ENCODE results near the gene PHC2.

PHC2 gene

DNA sequence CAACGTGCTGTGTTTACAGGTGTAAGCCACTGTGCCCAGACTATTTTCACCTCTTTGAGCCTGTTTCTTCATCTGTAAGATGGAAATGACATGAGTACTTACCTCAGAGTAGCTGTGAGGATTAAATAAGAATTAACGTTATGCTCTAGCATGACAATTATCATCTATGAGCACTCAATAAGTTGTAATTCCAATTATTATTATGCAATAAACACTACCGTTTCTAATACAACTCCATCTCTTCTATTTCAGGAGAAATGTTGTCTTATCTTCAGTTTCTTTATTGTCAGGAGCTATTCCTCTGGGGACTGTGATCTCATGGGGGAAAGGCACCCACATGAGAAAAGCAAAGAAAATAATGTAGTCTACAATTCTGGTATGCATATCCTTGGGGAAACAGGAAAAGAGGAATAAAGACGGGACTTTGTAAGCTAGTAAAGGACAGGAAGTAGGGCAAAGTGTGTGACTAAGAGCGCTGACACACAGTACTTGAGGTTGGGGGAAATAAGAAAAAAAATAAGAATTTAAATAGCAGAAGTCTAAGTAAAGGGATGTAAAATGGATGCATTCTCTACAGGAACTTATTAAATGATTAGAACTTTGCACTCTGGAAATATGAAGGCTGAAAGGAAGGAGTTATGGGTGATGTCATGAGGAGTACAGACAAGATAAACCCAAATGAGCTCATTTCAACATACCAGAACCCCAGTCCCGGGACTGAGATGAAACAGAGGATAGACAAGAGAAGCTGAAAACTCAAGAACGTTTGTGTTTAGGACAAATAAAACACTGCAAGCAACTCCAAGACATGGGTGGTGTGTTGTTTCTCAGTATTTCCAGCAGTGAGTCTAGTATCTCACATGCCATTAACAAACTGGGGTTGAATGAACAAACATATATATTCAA is 9.8 kb downstream of the PHC2 start:
- DNase-seq (ENCODE audit: low spot score), result no peak

DNA sequence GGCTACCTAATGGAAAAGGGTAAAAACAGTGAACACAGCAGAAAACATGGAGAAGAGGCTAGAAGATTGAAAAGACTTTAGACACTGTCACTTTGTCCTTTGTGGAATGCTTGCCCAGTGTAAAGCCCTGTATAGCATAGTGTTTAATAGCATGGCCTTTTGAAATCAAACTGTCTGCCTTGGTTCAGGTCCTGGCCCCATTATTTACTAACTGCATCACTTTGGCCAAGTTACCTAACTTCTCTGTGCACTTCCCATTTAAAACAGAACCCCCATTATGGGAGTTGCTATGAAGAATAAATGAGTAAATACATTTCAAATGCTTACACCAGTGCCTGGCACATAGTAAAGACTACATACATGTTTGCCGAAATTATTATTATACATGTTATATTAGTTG is 12.1 kb downstream of the PHC2 start:
- no peak for DNase-seq (ENCODE audit: low spot score)

DNA sequence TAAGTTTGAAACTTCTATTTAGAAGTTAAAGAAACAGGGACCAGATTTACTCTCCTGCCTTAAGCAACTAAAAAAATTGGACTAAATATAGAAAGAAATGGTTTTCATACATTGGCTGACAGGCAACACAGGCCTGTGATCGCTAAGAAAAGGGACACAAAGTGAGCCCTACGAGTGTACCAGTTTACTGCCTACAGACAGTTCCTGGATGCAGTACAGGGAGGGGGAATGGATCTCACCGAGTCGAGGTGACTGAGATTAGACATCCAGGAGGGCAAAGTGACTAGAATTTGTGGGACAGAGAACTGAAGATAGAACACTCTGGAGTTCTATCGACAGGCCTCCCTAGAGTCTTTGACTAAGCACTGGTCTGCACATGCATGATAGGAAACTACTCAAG is 16.0 kb downstream of the PHC2 start:
- no peak for DNase-seq (ENCODE audit: low spot score)

DNA sequence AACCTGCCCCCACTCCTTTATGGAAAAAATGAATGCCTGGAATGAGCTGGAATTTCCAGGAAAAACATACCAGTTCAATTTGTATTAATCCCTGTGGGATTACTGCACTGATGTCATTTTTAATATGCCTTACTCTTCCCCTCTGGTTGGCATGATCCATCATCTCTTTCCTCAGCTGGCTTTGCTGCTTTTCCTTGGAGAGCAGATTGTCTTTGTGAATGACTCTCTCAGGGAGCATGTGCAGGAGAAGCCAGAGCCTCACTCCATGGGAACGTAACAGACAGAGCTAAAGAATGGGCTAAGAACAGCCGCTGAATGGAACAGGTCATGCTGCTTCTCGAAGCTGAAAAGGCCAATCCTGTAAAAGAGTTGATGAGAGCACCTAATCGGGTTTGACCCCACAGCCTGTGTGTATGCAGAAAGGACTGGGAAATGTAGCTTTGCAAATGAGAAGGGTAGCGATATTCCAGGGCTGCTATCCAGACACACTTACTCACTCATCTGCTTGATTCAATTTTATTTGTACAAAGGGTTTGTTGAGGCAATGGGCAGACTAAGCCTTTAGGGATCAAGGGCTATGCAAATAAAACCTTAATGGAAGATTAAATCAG is 20.7 kb downstream of the PHC2 start:
- DNase-seq (ENCODE audit: low spot score), result no peak

- no peak for DNase-seq (ENCODE audit: low spot score)
These were observed 22.8 kb downstream of the PHC2 start for GRCh38 chr1:33408093-33408436.

- DNase-seq (ENCODE audit: low spot score), result no peak
These were observed 23.4 kb downstream of the PHC2 start for GRCh38 chr1:33407352-33408092.

DNA sequence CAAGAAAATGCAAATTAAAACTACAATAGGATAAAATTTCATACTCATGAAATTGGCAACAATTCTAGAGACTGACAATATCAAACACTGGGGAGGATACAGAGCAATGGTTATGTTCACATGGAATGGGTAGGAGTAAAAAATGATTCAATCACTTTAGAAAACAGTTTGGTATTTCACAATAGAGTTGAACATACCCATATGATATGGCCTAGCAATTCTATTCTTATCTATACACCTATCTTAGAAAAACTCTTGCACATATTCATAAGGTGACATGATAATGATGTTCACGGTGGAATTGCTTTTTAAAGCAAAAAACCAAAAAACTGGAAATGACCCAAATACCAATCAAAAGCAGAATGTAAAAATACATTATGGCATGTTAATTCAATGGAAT is 28.7 kb downstream of the PHC2 start:
- DNase-seq (ENCODE audit: low spot score), result no peak

DNA sequence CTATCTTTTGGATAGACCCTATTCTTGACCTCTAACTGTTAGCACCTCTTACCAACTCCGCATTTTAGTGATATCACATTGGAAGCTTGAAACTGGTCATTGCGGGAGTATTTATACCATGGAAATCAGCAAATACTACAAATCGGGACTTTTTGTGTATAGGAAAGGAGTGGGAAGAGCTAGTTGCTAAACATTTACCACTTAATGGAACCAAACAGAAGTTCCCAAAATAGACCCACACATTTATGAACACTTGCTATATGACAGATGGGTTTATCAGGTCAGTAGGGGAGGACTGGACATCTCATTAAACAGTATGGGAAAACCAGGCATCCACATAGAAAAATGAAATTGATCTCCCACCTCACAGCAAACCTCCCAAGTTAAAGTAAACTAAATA is 29.4 kb downstream of the PHC2 start:
- no peak for DNase-seq (ENCODE audit: low spot score)

DNA sequence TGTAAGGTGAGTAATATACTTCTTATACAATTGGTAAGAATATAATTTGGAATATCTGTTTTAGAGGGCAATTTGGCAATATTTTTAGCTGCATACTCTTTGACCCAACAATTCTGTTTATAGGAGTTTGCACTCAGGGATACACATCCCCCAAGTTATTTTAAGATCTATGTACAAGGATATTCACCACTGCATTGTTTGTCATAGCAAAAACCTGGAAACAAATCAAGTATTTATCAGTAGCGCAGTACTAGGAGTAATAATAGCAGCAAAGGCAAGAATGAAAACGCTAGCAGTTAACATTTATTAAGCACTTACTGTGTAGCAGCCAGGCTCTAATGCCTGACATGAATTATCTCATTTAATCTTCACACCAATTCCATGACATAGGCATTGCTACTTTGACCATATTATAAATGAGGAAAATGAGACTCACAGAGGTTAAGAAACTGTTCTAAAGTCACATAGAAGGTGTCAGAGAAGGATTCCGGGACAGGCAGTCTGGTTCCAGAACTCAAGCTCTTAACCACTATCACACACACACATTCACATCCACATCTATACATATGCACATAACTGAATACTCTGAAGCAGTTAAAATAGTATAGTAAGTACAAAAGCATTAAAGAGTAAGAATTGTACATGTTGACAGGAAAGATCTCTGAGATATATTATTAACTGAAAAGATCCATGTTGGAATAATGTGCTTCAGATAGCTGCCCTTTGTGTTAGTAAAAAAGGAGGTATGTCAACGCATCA is 30.6 kb downstream of the PHC2 start:
- DNase-seq (ENCODE audit: low spot score), result no peak

- DNase-seq (ENCODE audit: low spot score), result no peak
These were observed 31.5 kb downstream of the PHC2 start for GRCh38 chr1:33399375-33399774.

GRCh38 chr1:33397994-33398393 is 32.9 kb downstream of the PHC2 start:
- DNase-seq (ENCODE audit: low spot score), result no peak

GRCh38 chr1:33397125-33397506 is 33.8 kb downstream of the PHC2 start:
- no peak for DNase-seq (ENCODE audit: low spot score)

DNA sequence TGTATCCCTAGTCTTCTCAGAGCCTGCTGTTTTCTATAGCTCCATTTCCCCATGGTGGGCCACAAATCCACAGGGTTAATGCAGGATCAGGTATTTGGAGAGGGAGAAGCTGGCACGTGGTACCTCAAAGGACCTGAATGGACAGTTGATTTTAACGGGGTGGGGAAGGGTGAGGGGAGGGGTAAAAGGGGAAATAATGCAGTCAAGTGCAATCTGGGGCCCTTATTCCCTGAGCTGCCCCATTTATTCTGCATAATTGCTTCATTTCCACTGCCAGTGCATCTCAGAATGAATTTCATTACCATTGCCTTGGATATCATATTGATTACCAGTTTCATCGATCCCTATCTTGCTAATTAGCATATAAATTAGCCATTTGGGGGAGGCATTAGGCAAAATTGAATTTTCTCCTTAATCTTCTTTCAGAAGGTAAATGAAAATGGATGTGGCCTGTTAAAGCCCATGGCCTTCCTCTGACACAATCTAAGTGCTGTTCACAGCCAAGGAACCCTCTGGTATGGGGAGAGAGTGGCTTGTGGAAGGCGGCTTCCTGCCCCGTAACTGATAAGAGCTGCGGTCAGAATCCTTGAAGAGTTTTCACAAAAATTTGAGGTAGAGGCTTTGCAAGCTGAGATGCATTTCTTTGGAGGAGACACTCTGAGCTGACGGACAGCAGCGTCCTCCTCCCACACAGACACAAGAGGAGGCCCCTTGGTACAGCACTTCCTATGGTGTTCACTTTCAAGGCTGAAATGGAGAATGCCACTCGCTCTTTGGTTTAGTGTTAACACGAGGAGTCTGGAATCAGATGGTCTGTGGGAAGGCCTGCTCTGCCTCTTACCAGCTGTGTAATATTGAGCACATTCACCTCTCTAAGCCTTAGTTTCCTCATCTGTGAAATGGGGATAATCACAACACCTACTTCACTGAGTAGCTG is 34.4 kb downstream of the PHC2 start:
- DNase-seq (ENCODE audit: low spot score), result no peak

DNA sequence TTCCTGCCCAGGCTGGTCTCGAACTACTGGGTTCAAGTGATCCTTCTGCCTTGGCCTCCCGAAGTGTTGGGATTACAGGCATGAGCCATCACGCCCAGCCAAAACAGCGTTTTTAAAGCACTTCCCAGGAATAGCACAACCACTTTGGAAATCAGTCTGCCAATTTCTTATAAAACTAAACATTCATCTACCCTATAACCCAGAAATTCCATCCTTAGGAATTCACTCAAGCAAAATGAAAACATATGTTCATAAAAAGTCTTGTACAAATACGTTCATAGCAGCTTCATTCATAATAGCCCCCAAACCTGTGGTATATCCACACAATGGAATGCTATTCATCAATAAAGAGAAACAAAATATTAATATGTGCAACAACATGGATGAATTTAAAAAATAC is 36.1 kb downstream of the PHC2 start:
- DNase-seq (ENCODE audit: low spot score), result no peak

GRCh38 chr1:33393991-33394390 is 36.9 kb downstream of the PHC2 start:
- DNase-seq (ENCODE audit: low spot score), result no peak

- no peak for DNase-seq (ENCODE audit: low spot score)
These were observed 37.4 kb downstream of the PHC2 start for GRCh38 chr1:33393524-33393923.

- peak; percentile 63 for DNase-seq (ENCODE audit: low spot score)
These were observed 38.3 kb downstream of the PHC2 start for GRCh38 chr1:33392639-33393038.

DNA sequence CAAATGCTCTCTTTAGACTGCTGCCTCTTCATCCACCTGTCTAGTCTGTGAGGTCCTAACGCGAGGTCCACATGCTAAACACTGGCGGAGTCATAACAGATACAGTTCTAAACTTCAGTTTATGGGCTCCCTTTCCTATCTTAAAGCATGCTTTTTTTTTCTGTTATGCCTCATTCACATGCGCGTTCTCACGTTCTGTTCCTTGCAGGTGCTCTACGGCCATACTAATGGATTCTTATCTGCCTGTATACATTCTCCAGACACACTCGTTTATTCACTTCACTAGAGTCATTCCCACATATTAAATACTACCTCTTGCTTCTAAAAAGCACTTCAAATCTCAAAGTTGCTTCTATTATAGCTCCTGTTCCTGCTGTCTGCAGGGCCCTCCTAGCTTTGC is 38.7 kb downstream of the PHC2 start:
- no peak for DNase-seq (ENCODE audit: low spot score)

DNA sequence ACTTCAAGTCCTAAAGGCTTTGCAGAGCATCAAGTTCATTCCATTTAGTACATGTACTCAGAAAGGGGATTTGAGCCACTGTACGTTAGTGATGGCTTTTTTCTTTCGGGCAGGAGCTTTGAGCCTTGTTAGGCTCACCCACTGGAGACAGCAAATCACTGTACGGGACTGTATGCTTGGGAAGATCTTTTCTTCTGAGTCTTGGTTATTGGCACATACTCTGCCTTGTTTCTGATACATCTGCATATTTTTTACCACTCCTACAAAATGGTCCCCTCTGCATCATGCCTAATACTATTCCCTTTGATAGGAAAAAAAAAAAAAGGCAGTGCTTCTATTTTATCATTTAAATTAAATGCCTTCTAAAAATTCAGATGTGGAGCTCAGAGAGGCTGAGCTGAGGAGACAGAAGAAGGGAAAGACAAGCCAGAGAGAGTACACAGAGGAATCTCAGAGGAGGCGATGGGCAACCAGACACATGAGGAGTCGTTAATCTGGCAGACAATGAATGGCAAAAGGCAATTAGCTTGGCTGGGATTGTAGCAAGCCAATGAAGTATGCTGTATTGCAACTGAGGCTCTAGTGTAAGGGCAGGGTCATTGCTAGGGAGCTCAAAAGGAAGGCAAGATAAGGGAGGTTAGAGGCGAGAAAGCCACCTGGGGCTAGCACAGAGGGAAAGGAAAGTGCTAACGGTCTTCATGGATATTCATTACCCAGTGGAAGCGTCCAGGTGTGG is 39.4 kb downstream of the PHC2 start:
- DNase-seq (ENCODE audit: low spot score), result no peak

GRCh38 chr1:33390542-33390941 is 40.4 kb downstream of the PHC2 start:
- peak; percentile 64 for DNase-seq (ENCODE audit: low spot score)

All from AG08396 (cell line).